ENCODE results near the gene SMIM35.

Gene SMIM35

DNA sequence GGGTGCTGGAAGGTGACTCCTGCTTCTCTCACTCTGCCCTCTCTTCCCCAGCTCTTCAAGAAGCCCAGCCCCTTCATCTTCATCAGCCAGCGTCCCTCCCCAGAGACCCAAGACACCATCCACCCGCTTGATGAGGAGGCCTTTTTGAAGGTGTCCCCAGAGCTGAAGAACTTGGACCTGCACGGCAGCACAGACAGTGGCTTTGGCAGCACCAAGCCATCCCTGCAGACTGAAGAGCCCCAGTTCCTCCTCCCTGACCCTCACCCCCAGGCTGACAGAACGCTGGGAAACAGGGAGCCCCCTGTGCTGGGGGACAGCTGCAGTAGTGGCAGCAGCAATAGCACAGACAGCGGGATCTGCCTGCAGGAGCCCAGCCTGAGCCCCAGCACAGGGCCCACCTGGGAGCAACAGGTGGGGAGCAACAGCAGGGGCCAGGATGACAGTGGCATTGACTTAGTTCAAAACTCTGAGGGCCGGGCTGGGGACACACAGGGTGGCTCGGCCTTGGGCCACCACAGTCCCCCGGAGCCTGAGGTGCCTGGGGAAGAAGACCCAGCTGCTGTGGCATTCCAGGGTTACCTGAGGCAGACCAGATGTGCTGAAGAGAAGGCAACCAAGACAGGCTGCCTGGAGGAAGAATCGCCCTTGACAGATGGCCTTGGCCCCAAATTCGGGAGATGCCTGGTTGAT, 88.0 kb downstream of the SMIM35 start:
- TF ChIP-seq, protein P1, sequence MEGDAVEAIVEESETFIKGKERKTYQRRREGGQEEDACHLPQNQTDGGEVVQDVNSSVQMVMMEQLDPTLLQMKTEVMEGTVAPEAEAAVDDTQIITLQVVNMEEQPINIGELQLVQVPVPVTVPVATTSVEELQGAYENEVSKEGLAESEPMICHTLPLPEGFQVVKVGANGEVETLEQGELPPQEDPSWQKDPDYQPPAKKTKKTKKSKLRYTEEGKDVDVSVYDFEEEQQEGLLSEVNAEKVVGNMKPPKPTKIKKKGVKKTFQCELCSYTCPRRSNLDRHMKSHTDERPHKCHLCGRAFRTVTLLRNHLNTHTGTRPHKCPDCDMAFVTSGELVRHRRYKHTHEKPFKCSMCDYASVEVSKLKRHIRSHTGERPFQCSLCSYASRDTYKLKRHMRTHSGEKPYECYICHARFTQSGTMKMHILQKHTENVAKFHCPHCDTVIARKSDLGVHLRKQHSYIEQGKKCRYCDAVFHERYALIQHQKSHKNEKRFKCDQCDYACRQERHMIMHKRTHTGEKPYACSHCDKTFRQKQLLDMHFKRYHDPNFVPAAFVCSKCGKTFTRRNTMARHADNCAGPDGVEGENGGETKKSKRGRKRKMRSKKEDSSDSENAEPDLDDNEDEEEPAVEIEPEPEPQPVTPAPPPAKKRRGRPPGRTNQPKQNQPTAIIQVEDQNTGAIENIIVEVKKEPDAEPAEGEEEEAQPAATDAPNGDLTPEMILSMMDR (IDR thresholded peaks at IDR 0.05; ENCODE audit: insufficient read depth, low read length): no peak
- TF ChIP-seq SPI1 (IDR thresholded peaks at IDR 0.05; ENCODE audit: borderline replicate concordance, low read depth): no peak
- TF ChIP-seq, protein P2, sequence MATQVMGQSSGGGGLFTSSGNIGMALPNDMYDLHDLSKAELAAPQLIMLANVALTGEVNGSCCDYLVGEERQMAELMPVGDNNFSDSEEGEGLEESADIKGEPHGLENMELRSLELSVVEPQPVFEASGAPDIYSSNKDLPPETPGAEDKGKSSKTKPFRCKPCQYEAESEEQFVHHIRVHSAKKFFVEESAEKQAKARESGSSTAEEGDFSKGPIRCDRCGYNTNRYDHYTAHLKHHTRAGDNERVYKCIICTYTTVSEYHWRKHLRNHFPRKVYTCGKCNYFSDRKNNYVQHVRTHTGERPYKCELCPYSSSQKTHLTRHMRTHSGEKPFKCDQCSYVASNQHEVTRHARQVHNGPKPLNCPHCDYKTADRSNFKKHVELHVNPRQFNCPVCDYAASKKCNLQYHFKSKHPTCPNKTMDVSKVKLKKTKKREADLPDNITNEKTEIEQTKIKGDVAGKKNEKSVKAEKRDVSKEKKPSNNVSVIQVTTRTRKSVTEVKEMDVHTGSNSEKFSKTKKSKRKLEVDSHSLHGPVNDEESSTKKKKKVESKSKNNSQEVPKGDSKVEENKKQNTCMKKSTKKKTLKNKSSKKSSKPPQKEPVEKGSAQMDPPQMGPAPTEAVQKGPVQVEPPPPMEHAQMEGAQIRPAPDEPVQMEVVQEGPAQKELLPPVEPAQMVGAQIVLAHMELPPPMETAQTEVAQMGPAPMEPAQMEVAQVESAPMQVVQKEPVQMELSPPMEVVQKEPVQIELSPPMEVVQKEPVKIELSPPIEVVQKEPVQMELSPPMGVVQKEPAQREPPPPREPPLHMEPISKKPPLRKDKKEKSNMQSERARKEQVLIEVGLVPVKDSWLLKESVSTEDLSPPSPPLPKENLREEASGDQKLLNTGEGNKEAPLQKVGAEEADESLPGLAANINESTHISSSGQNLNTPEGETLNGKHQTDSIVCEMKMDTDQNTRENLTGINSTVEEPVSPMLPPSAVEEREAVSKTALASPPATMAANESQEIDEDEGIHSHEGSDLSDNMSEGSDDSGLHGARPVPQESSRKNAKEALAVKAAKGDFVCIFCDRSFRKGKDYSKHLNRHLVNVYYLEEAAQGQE (IDR thresholded peaks at IDR 0.05; ENCODE audit: insufficient replicate concordance, low read depth): no peak
- TF ChIP-seq GABPA (IDR thresholded peaks at IDR 0.05; ENCODE audit: low read depth): no peak
- TF ChIP-seq POLR2AphosphoS5 (IDR thresholded peaks at IDR 0.05; ENCODE audit: low read depth): no peak
- DNase-seq (ENCODE audit: low read depth in 1 of 2, low spot score in 1 of 2): no peak
- Histone ChIP-seq H3K27ac (replicated peaks) (no peak overlapping the region), H3K27me3 (ENCODE audit: insufficient read depth, poor library complexity, severe bottlenecking) (no peaks in the 10 kb centered on the region), H3K4me3 (replicated peaks; ENCODE audit: insufficient read depth, low read length) (no peak overlapping the region)

DNA sequence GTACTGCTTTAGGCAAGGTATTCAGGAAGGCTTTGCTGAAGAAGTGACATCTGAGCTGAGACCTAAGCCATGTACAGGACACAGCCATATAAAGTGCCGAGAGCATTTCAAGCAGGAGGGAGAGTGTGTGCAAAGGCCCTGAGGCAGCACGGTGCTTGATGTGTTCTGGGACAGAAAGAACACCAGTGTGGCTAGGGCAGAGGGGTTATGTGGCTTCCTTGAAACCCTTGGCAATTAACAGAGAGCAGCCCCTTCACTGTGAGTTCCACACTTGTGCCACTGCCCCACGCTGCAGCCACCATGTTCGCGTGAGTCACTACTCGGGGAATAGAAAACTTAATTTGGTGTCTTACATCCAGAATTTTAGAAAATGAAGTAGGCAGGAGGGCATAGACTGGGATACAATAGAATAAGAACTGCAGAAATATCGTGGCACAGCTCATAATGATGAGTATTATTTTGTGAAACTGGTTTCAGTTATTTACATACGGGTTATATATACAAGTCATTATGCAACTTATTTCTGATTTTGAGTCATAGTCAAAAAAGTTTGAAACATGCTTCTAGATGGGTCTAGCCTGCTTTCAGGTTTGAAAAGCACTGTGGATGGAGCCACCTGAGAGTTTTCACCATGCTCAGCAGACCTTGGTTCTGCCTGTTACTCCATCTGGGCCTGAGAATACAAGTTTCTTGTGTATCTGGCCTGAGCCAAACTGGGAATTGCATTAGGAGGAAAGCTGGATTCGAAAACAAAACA, 88.8 kb downstream of the SMIM35 start:
- Histone ChIP-seq H3K4me3 (replicated peaks; ENCODE audit: insufficient read depth, low read length) (no peak overlapping the region), H3K27me3 (ENCODE audit: insufficient read depth, poor library complexity, severe bottlenecking) (no peaks in the 10 kb centered on the region), H3K27ac (replicated peaks) (no peak overlapping the region)
- TF ChIP-seq SPI1 (IDR thresholded peaks at IDR 0.05; ENCODE audit: borderline replicate concordance, low read depth): no peak
- TF ChIP-seq, protein P2 (IDR thresholded peaks at IDR 0.05; ENCODE audit: insufficient replicate concordance, low read depth): no peak
- DNase-seq (ENCODE audit: low read depth in 1 of 2, low spot score in 1 of 2): no peak

- H3K4me3 ChIP-seq (replicated peaks; ENCODE audit: insufficient read depth, low read length): no peak overlapping the region
- no peak for DNase-seq (ENCODE audit: low read depth in 1 of 2, low spot score in 1 of 2)
- no peak overlapping the region for H3K27ac ChIP-seq (replicated peaks)
- TF ChIP-seq GABPA (IDR thresholded peaks at IDR 0.05; ENCODE audit: low read depth) (no peak), SPI1 (IDR thresholded peaks at IDR 0.05; ENCODE audit: borderline replicate concordance, low read depth) (no peak), POLR2AphosphoS5 (IDR thresholded peaks at IDR 0.05; ENCODE audit: low read depth) (no peak)
- TF ChIP-seq, protein P2 (IDR thresholded peaks at IDR 0.05; ENCODE audit: insufficient replicate concordance, low read depth): no peak
- TF ChIP-seq, protein P1 (IDR thresholded peaks at IDR 0.05; ENCODE audit: insufficient read depth, low read length): no peak
- no peaks in the 10 kb centered on the region for H3K27me3 ChIP-seq (ENCODE audit: insufficient read depth, poor library complexity, severe bottlenecking)
Observed at GRCh38 chr11:117997406-117997805, 89.4 kb downstream of the SMIM35 start.

Data from HL-60 (cell line).